ENCODE results near the gene HHAT. TPM values are rescaled to one million over a fixed set of nuclear protein-coding genes. Genes with fewer than 3 reads are reported as not detected.

HHAT gene
- total RNA-seq, 1 donor from 2014 or later = 4.0 TPM

DNA sequence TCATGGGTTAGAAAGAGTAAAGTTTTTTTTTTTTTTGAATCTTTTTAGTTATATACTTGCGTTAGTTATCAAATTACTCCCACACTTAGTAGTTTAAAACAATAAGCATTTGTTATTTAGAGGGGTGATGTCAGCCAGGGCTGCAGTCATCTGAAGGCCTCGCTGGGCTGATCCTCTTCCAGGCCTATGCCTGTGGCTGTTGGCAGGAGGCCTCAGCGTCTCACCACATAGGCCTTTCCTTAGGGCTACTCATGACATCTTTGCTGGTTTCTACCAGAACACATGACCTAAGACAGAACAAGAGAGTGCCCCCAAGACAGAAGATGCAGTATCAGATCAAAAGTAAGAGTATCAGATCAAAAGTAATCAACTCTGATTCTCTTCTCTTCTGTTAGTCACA, 167.4 kb downstream of the HHAT start:
- ATAC-seq = no peak

- no peak for ATAC-seq
These were observed 171.3 kb downstream of the HHAT start for GRCh38 chr1:210499956-210500355.

DNA sequence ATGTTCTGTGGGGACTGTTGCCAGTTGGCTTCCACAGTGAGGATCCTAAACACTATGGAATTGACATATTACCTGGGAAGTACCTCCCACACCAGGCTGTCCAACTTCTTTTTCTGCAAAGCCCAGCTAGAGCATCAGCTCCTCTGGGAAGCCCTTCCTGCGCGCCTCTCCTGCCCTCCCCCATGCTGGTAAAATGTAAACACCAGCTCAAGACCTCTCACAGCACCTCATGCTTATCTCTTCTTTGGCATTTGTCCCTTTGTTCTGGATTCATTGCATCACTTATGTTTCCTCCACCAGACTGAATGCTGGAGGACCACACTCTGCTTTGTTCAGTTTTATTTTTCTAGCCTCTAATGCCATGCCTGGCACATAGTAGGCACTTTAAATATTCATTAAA, 172.1 kb downstream of the HHAT start:
- ATAC-seq = no peak

GRCh38 chr1:210504286-210504685, 175.6 kb downstream of the HHAT start:
- ATAC-seq = no peak

- no peak for ATAC-seq
These were observed 177.1 kb downstream of the HHAT start for GRCh38 chr1:210505601-210506496.

GRCh38 chr1:210506689-210507088, 178.0 kb downstream of the HHAT start:
- no peak for ATAC-seq

DNA sequence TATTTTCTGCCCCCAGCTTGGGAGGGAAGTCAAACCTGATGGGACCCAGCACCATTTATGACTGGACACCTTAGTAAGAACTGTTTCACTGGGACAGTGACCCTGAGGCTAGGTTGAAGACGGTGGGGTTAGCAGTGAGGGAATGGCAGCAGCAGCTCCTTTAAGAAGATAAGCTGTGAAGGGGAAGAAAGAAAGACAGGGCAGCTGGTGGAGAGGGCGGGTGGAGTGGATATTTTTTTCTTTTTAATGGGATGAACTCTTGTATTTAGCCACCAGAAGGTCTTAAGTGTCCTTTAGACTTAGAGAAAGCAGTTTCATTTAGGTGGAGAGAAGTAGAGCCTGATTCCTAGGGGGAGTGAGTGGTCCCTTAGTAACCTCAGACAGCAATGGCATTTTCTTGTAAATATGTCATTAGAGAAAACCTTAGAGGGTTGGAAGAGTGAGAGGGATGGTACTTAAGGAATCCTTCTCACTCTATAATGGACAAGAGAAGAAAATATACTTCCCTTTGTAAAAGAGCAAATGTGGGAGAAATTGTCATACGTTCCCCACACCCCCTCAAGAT, 187.5 kb downstream of the HHAT start:
- ATAC-seq = no peak

- ATAC-seq = no peak
These were observed 188.2 kb downstream of the HHAT start for GRCh38 chr1:210516697-210517459.

DNA sequence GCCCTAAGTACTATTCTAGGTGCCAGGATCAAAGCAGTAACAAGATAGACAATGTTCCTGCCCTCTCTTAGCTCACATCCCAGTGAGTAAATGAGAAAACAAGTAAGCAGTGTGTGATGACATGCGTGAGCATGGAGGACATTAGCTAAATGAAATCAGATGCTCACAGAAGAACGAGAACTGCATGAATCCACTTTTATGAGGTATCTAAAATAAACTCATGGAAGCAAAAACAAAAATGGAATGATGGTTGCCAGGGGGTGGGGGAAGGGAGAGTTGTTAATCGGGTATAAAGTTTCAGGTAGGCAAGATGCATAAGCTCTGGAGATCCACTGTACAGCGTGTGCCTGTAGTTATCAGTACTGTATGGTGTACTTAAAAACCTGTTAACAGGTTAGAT, 195.1 kb downstream of the HHAT start:
- no peak for ATAC-seq

- ATAC-seq = no peak
These were observed 197.2 kb downstream of the HHAT start for GRCh38 chr1:210525716-210526454.

GRCh38 chr1:210527091-210527490, 198.4 kb downstream of the HHAT start:
- no peak for ATAC-seq

DNA sequence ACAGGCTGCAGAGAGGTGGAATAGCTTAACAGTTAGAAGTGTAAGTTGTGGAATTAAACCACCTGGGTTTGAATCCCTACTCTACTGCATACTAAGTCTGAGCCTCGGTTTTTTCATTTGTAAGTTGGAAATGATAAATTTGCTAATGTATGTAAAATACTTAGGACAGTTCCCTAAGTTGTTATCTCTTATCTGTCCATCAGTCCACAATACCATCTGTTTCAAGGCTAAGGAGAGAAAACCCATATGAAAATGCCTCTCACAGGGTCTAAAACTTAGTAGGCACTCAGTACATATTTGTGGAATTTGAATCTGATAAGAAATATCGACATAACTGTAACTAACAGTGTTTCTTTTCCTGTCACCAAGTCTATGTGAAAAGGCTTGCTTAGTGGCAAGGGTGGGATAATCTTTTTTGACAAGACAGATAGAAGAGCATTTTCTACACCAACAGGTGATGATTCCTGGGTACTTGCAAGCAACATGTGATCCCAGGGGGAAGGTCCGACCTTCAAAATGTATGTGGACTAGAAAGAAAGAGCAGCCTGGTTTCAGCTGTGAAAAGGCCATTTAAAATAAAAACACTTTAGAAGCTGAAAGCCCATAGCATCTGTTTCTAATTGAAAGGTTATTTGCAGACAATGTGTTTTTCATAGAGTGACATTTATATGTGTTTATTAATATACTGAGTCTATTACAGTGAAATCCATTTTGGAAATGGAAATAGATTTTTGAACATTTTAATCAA, 202.9 kb downstream of the HHAT start:
- no peak for ATAC-seq

DNA sequence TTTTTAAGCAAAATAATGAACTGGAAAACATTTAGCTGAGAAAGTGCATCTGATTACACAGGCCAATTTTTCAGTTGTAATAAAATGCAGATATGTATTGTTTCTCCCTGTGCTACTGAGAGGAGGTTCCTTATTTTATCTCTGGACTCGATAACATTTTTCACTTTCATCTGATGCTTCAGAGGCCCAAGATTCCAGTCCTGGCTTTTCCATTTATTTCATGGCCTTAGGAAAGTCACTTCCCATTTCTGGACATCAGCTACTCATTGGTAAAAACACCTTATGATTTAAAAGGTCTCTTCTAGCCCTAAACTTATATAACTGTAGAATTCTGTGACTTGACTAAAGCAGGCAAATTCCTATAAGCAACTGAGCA, 203.5 kb downstream of the HHAT start:
- ATAC-seq = no peak

GRCh38 chr1:210535761-210536160, 207.1 kb downstream of the HHAT start:
- ATAC-seq = no peak

DNA sequence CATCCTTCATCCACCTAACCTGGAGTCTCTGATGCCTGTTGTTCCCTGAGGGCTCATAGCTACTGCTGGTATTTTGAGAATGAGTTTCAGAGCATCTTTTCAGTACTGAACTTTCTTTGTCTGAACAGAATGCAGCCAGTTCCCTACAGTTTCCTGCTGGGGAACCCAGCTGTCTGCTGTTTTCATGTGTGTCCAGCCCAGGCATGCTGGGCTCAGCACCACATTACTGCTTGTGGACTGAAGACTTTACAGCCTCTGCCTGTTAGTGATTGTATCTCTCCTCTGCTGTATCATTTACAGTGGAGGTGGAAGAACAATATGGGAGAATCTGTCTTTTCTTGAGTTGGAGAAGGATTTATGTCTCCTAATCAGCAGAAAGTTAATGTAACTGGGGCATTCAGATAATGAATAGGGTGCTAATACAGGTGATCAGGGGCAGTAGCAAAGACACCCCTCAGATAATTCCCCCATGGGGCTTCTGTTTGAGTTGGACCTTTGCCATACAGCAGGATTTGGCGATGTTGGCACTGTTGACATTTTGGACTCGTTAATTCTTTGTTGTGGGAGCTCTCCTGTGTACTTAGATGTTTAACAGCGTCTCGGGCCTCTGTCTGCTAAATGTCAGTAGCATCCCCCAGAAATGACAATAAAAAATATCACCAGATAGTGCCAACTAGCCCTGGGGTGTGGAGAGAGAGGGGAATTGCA, 207.7 kb downstream of the HHAT start:
- ATAC-seq = no peak

DNA sequence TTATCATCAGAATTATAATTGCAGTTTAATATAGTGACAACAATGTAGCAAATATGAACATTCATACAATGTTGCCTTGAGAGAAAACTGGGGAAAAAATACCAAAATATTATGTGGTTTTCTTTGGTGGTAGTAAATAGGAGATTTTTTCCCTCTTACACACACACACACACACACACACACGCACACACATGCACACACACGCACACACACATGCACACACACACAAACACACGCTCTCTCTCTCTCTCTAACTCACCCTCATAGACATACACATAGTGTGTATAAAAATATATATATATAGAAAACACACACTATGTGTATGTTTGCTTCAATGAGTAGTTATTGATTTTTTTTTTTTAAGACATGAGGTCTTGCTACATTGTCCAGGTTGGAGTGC, 211.6 kb downstream of the HHAT start:
- ATAC-seq = no peak

DNA sequence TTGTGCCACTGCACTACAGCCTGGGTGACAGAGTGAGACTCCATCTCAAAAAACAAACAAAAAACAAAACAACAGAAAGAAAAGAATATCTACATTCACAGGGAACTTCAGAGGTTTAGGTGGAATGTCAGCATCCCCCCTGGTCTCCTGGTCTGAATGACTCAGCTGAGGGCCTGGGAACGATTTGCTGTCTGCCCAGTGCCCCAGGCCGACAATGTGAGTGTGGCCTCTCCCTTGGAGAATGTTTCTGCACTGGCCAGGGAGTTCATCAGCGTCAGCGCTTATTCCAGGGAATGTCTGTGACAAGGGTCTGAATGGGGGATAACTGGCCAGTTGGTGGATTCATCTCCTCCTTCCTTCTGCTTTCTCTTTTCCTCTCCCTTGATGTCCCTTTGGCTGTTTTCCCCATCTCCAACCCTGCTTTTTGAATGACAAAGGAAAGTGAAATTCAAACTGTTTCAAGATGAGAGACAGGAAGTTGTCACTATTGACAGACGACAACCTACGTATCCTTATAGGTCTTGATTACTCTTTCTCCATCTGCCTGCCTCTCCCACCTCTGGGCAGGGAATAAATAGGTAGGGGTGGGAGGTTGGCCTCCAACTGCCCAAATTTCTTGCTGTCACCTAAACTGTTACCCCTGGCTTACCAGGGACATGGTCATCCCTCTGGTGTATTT, 213.1 kb downstream of the HHAT start:
- no peak for ATAC-seq

DNA sequence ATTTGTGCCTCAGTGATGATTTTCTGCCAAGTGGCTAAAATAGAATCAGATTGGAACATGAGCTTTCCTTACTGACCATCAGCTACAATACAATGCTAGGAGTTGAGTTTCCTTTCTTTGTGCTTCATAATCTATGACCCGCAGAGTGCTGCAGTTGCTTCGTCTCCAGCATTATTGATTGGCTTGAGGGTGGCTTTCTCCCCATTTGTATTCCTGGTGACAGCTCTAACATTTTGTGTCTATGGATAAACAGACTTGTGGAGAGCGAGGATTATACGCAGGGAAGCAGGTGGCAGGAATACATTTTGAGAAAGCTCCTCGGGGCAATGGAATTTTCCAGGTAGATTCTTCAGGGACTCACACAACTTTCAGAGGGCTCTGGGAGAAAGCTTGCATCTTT, 223.2 kb downstream of the HHAT start:
- ATAC-seq = no peak

DNA sequence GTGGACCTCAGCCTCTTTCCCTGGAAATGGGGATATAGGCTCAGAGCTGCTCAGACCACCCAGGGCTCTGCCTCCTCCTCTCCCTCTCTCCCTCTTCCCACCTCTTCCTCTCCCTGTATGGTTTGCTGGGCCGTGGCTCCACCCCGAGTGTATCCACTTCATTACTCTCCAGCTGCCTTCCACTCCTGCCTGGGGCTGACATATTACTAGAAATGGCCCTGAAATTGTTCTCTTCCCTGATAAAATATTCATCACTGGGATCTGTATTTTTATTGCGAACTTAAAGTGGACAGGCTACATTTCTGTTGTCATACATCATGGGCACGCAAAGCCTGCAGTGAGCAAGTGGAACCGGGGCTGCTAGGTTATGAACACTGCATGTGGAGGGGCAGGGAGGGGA, 225.0 kb downstream of the HHAT start:
- ATAC-seq = no peak

DNA sequence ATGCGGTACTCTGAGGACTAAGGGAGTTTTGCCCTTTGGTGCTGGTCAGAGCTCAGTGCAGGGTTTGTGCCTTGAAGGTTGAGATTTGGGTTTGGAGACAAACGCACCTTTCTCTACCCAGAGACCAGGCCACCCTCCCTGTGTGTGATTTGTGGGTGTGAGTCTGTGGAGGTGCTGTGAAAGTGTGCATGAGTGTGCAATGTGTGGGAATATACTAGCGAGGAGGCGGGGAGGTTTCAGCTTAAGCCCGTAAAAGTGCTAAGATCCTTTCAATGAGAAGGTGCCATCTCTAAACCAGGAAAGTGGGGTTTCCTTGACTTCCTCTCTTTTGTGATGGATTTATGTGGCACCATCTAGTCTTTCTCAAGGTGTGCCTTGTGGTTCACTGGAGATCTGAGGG, 225.7 kb downstream of the HHAT start:
- ATAC-seq = no peak

DNA sequence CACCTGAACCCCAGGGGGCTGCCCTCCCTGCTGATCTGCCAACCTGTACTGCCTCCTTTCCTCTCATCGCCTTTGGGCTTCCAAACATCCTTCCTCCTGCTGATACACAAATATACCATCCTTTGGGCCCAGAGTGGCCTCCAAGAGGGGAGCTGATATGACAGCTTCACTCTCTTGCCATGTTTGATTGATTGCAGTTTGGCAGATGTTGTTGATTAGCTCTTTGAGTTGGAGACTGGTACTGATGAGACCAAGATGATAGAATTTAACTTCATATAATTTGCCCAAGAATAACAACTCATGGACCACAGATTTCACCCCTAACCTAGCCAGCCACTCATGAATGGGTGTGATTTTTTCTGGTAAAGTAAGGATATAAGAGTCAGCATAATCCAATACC, 227.8 kb downstream of the HHAT start:
- no peak for ATAC-seq

Measured in esophagus mucosa (tissue), 1 donor.